HG02943 (cell line): Measurements from ENCODE around the gene LRRC43.

ENCODE experiments used
- ATAC-seq: cut with Tn5 transposase; IDR thresholded peaks from one replicate; pipeline ENCODE4 v1.9.1; 2021; ENCODE audit warnings: mild to moderate bottlenecking, low read depth, moderate library complexity; ENCODE audit not compliant: unreplicated experiment

Gene LRRC43, protein sequence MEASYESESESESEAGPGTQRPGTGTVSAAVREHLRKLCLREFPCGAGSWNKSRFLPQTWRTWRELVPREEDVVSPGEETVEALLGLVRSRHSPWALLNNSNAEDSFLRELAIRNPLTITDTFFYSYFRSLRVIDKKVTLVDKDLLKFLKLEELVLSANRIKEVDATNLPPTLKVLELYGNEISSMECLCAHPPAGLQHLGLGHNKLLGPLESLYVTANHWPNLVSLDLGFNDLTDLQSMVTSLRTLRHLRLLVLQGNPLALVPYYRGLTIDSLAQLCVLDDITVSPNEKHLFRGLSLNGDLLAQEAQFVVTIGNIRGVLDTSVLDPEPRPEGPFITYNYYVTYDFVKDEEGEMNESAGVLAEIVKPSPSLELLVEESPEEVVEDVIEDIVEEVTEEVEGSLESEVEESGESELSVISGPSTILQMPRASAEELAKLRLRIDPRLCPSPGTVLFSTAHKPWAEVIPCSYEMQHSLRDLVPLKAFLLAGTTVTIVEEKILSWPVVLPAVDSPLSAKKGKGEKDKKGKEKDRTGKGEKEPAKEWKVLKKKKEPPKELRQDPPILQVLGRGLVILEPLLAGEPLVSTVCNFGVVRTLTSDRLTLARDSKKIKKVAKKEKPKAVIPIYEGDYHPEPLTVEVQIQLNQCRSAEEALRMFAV

DNA sequence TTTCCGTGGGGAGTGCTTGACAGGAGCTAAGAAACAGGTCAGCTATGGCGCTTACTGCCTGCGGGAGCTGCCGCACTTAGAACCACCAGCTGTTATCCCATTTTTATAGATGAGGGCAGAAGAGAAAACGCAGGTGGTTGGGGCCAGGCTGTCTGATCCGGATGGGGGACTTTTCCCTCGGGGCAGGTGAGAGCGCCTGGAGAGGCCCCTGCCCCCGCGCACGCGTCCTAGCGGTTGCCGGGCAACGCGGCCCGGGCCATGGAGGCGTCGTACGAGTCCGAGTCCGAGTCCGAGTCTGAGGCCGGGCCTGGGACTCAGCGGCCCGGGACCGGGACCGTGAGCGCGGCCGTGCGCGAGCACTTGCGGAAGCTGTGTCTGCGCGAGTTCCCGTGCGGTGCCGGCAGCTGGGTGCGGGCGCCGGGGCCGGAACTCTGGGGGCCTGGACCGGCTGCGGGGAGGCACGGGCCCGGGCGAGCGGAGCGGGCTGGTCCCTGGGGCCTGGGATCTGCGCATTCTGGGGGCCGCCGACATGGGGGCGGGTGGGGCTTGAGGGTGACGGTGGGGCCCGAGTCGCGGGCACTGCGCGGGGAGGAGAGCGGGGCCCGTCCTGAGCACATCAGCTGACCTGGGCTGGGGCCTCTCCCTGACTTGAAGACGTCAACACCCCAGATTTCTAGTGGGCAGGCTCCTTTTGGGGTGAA is at the start of gene LRRC43:
TSS of gene LRRC43 (plus strand) at position 237 of the 701 bp plus-strand sequence. CDS start at position 259, 22 bp downstream.
- no peak for ATAC-seq

GRCh38 chr12:122133192-122133950 is 49.6 kb upstream of the LRRC43 start:
- no peak for ATAC-seq

GRCh38 chr12:122135437-122136031 is 47.4 kb upstream of the LRRC43 start:
- ATAC-seq, result no peak

DNA sequence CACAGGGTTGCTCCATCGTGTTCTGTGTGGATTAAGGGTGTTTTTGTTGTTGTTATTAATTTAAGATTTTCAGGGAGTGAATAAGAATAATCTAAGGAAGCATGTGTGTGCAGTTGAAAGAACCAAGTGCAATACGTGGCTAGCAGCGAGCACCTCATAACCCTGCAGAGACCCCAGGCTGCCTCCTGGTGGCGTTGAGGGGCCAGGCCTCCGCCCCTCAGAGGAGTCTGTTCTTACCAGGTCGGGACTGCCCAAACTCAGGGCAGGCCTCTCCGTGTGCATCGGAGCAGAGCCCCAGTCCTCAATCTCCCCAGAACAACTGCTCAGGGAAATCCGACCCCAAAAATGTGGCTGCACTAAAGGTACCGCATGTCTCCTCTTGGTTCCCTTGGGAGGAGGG is 45.7 kb upstream of the LRRC43 start:
- ATAC-seq, result no peak

GRCh38 chr12:122137681-122138080 is 45.2 kb upstream of the LRRC43 start:
- no peak for ATAC-seq

- ATAC-seq, result no peak
Observed at GRCh38 chr12:122138181-122138580, 44.7 kb upstream of the LRRC43 start.

GRCh38 chr12:122138616-122139015 is 44.3 kb upstream of the LRRC43 start:
- no peak for ATAC-seq

GRCh38 chr12:122139266-122139665 is 43.7 kb upstream of the LRRC43 start:
- ATAC-seq, result no peak

DNA sequence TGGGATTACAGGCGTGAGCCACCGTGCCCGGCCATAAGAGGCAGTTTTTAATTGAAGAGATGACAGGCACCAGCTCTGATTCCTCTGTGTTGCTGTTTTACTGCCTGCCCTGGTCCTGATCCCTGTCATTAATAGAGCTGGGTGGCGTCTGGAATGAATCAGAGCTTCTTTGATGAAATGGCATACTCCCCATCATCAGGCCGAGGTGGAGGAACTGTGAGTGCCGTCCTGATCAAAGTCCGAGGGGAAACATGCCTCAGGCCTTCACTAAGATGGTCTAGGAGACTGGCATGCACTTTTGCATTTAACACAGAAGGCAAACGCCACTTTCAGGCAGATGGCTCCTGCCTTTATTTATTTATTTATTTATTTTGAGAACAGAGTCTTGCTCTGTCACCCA is 43.0 kb upstream of the LRRC43 start:
- no peak for ATAC-seq

DNA sequence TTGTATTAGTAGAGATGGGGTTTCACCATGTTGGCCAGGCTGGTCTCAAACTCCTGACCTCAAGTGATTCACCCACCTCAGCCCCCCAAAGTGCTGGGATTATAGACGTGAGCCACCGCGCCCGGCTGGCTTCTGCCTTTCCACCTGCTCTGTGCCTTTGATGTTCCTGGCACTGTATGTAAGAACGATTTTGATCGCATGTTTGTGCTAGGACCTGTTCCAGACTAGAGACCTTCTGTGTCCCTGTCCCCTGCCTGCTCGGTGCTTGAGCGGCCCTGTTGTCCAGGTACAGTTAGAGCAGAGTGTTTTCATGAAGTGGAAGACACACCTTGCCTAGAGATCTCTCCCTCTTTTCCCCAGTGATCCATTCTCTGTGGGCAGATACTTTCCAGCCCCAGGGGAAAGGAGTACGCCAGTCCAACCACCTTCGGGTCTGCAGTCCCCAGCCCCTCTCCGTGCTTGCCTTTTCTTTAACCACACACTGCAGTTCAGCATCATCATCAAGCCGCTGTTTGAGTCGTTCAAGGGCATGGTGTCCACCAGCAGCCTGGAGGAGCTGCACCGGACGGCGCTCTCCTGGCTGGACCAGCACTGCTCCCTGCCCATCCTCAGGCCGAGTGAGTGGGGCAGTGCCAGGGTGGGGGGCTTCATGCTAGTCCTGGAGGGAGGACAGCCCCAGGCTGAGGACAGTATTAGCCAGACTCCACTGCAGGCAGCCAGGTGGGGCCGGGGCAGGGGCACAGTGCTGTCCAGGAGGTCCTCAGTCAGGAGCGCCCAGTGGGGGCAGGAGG is 42.3 kb upstream of the LRRC43 start:
- ATAC-seq, result no peak

GRCh38 chr12:122141911-122142725 is 40.8 kb upstream of the LRRC43 start:
- ATAC-seq, result no peak

GRCh38 chr12:122142857-122143256 is 40.1 kb upstream of the LRRC43 start:
- ATAC-seq, result no peak

DNA sequence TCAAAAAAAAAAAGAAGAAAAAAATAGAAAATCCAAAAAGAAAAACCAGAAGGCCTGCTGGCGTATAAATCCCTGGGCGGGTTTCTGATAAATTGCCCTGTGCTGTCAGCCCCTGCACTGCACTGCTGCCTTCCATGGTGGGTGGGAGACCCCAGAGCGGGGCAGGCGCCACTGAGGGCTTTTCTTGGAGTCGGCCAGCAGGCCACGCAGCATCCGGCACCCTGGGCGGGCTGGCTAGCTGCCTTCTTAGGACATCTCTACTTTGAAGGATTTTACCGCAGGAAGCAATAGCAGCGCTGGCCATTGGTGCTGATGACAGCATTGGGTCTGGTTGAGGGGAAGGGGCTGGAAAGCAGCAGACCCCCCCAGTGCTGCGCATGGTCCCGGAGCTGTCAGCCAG is 38.0 kb upstream of the LRRC43 start:
- no peak for ATAC-seq

GRCh38 chr12:122145505-122146330 is 37.2 kb upstream of the LRRC43 start:
- no peak for ATAC-seq

GRCh38 chr12:122147514-122148290 is 35.2 kb upstream of the LRRC43 start:
- no peak for ATAC-seq

GRCh38 chr12:122148657-122149056 is 34.3 kb upstream of the LRRC43 start:
- no peak for ATAC-seq

GRCh38 chr12:122150127-122150681 is 32.7 kb upstream of the LRRC43 start:
- no peak for ATAC-seq
